Measurements from ENCODE around the gene AADAT. TPM values are rescaled to one million over a fixed set of nuclear protein-coding genes. Genes with fewer than 3 reads are reported as not detected.
"Not testable (repeated sequence)": the region's sequence is repeated elsewhere in the genome, so short reads cannot be mapped to it uniquely, and the experiment has no call there.

Gene AADAT
- total RNA-seq, 2 experiments from 2014 or later = not detected

DNA sequence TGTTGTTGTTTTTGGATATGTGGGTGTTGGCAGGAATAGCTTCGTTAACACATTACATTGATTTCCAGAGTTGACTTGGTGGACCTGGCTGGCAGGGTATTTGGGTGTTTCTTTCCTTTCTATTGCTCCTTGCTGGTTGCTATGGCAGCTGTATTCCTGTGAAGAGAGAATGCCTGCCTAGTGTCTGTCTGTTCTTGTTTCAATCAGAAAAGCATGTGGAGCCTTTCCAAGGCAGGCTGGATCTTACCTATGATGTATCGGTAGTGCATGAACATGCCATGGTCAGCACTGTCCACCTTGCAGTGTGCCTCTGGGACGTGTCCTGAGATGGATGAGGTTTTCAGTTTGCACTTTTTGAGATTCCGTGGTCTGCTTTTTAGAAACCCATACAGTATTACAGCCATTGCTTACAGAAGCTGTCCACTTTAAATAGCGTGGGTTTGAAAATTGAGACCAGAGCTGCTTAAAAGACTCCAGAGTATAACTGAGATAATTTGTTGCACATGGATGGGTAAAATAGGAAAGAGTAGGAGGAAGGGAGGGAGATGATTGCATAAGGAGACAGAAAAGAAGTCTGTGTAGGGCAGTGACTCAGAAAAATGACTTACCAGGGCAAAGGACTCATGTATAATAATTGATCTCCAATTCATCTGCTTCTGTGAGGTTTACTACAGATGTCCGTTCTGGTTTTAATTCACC is 20.0 kb upstream of the AADAT start:
- Mint-ChIP-seq H3K9me3 (ENCODE audit: low read depth) (no peaks in the 10 kb centered on the region), H3K36me3 (no peaks in the 10 kb centered on the region), H3K27ac (no peak overlapping the region), H3K4me1 (no peaks in the 10 kb centered on the region), H3K27me3 (peaks cover 18% of the 10 kb centered on the region), H3K4me3 (no peak overlapping the region)
- ATAC-seq (no peak), DNase-seq (no peak)
- CTCF ChIA-PET = no interaction called here

DNA sequence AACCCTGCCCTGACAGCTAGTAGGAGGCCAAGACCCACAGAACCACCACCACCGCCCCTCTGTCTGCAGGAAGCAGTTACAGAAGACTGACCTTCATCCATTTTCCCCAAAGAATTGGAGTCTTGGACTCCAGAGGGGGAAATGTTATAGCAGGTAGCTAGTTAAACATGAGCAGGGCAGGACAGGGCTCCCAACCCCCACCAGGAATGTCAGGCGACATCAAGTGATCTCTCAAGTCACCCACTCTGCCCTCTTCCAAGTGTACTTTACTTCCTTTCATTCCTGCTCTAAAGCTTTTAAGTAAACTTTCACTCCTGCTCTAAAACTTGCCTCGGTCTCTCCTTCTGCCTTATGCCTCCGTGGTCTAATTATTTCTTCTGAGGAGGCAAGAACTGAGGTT is 17.1 kb upstream of the AADAT start:
- Mint-ChIP-seq H3K27ac (no peak overlapping the region), H3K4me3 (no peak overlapping the region), H3K4me1 (no peaks in the 10 kb centered on the region), H3K27me3 (peaks cover 12% of the 10 kb centered on the region), H3K9me3 (ENCODE audit: low read depth) (no peaks in the 10 kb centered on the region), H3K36me3 (no peaks in the 10 kb centered on the region)
- CTCF ChIA-PET = no interaction called here
- ATAC-seq (no peak), DNase-seq (no peak)

DNA sequence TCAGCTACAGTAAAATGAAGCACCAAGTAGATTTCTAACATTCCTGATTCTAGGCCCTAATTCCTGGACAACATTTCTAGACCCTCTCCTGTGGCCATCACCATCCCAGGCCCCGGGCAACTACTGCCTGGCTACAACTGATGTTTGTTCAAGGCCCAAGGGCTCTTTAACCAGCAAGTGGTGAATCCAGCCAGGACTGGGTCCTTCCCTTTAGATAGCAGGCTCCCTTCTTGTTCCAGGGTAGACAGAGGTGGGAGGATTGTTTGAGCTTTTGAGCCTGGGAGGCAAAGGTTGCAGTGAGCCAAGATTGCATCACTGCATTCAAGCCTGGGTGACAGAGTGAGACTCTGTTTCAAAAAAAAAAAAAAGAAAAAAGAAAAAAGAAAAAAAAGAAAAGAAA is 12.7 kb upstream of the AADAT start:
- no peak for ATAC-seq
- H3K9me3 Mint-ChIP-seq (ENCODE audit: low read depth) = no peaks in the 10 kb centered on the region
- CTCF ChIA-PET = no interaction called here
- no peaks in the 10 kb centered on the region for H3K36me3 Mint-ChIP-seq
- H3K4me3 Mint-ChIP-seq = no peak overlapping the region
- DNase-seq = no peak
- no peaks in the 10 kb centered on the region for H3K4me1 Mint-ChIP-seq
- H3K27me3 Mint-ChIP-seq = peaks cover 10% of the 10 kb centered on the region
- no peak overlapping the region for H3K27ac Mint-ChIP-seq

DNA sequence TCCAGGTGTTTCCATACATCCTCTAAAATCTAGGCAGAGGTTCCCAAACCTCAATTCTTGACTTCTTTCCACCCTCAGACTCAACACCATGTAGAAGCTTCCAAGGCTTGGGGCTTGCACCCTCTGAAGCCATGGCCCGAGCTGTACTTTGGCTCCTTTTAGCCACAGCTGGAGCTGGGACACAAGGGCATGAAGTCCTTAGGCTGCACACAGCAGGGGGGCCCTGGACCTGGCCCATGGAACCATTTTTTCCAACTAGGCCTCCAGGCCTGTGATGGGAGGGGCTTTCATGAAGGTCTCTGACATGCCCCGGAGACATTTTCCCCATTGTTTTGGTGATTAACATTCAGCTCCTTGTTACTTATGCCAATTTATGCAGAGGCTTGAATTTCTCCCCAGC is 8.4 kb upstream of the AADAT start:
- CTCF ChIA-PET; H3K4me3 Mint-ChIP-seq; H3K27me3 Mint-ChIP-seq; DNase-seq; H3K4me1 Mint-ChIP-seq; H3K9me3 Mint-ChIP-seq (ENCODE audit: low read depth); H3K27ac Mint-ChIP-seq; ATAC-seq; H3K36me3 Mint-ChIP-seq: not testable (repeated sequence)

DNA sequence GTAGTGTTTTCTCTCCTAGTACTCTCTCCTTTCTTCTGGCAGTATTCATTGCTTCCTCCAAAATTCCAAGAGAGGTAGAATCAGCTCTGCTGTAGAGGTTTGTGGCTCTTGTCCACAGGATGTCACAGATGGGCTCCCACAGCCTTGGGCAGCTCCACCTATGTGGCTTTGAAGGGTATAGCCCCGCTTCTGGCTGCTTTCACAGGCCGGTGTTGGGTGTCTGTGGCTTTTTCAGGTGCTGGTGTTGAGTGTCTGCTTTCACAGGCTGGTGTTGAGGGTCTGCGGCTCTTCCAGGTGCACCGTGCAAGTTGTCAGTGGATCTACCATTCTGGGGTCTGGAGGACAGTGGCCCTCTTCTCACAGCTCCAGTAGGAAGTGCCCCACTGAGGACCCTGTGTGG is 7.9 kb upstream of the AADAT start:
- CTCF ChIA-PET = no interaction called here
- no peak for DNase-seq

DNA sequence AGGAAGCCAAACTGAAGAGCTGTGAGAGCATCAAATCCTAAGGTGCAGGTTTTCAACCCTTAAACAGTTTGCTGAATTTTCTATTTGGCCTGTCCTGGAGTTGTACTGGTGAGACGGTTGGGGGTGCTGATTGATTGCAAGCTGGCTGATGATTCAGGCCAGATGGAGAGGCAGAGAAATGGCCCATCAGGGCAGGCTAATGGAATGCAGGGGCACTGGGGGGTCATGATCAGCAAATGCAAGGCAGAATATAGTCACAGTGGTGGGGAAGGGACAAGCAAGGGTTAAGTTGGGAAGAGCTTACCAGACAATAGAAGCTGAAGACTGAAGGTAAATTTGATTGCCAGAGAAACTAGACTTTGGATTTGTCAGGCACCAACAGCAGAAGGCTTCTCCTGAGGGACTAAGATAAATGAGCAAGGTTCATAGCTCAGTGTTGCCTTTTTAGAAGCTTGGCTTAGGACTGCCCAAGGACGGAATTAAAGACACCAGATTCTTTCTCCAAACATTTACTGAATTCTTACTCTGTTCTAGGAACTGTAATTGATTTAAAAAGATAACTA is 4.3 kb upstream of the AADAT start:
- Mint-ChIP-seq H3K27ac (no peak overlapping the region), H3K4me1 (peaks cover 9% of the 10 kb centered on the region), H3K27me3 (peaks cover 27% of the 10 kb centered on the region), H3K9me3 (ENCODE audit: low read depth) (no peaks in the 10 kb centered on the region), H3K36me3 (peaks cover 1% of the 10 kb centered on the region), H3K4me3 (no peak overlapping the region)
- DNase-seq (no peak), ATAC-seq (no peak)
- CTCF ChIA-PET = no interaction called here

More for the DNA sequence above, 7.9 kb upstream of the AADAT start:
- Mint-ChIP-seq H3K4me3 (no peak overlapping the region), H3K27ac (no peak overlapping the region), H3K27me3 (peaks cover 10% of the 10 kb centered on the region), H3K36me3 (no peaks in the 10 kb centered on the region), H3K4me1 (no peaks in the 10 kb centered on the region), H3K9me3 (ENCODE audit: low read depth) (no peaks in the 10 kb centered on the region)
- no peak for ATAC-seq

DNA sequence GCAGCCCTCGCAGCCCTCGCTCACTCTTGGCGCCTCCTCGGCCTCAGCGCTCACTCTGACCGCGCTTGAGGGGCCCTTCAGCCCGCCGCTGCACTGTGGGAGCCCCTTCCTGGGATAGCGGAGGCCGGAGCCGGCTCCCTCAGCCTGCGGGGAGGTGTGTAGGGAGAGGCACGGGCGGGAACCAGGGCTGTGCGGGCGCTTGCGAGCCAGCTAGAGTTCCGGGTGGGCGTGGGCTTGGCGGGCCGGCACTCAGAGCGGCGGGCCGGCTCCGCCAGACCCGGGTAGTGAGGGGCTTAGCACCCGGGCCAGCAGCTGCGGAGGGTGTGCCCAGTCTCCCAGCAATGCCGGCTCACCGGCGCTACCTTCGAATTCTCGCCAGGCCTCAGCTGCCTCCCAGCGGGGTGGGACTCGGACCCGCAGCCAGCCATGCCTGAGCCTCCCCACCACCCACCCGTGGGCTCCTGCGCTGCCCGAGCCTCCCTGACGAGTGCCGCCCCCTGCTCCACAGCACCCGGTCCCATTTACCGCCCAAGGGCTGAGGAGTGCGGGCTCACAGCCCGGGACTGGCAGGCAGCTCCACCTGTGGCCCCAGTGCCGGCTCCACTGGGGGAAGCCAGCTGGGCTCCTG is 1.4 kb upstream of the AADAT start:
- Mint-ChIP-seq H3K4me1 (peaks cover 9% of the 10 kb centered on the region), H3K27ac (no peak overlapping the region), H3K9me3 (ENCODE audit: low read depth) (no peaks in the 10 kb centered on the region), H3K27me3 (peaks cover 37% of the 10 kb centered on the region), H3K36me3 (peaks cover 1% of the 10 kb centered on the region), H3K4me3 (no peak overlapping the region)
- DNase-seq = no peak
- CTCF ChIA-PET = no interaction called here
- no peak for ATAC-seq

DNA sequence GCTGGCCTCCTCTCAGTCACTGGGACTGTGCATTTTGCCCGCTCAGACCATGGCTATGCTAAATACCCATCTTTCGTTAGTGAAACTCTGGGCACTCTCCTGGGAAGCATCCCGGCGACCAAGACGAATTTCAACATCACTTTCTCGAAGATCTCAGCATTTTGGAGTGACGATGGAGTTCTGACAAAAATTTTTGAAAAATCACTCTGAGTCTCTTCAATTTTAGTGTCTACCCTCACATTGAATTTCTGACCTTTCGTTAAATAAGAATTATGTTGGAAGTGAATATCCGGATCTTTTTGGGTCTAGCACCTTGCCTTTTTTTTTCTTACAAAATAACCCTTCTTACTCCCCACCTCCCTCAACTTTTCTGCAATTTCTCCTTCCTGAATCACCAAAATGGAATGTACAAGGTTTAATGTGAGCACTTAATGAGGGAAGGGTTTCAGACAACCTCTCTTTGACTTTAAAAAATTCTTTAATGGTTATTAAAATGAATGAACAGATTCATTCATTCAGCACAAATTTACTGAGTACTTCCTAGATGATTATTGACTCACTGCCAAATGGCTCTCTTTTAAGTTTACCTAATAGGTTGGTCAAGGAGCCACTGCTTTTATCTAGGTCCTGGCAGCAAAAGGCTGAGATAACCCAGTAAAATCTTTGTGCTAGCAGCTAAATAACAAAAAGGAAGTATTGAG is 746 bp upstream of the AADAT start:
- H3K4me3 Mint-ChIP-seq = peak overlapping the region; percentile 38
- H3K9me3 Mint-ChIP-seq (ENCODE audit: low read depth) = no peaks in the 10 kb centered on the region
- H3K4me1 Mint-ChIP-seq = peaks cover 9% of the 10 kb centered on the region
- H3K27ac Mint-ChIP-seq = no peak overlapping the region
- no peak for DNase-seq
- peaks cover 1% of the 10 kb centered on the region for H3K36me3 Mint-ChIP-seq
- ATAC-seq = no peak
- CTCF ChIA-PET = no interaction called here
- peaks cover 37% of the 10 kb centered on the region for H3K27me3 Mint-ChIP-seq

DNA sequence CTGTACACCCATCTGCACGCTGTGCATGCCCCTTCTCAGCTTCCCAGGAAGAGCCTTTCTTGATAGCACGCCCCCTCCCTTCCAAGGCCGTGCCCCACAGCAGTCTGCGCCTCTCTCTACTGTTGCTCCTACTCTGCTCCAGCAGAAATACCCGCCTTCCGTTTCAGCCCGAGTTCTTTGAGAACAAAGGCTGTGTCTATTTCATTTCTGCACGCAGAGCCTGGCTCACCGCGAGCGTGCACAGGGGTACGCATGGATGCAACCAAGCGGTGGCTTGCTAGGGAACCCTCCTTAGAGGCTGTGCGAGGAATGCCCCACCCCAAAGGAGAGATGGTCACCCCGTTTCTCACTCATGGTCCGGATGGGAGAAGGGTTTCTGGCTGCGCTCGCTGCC is 485 bp downstream of the AADAT start:
- Mint-ChIP-seq H3K9me3 (ENCODE audit: low read depth) (no peaks in the 10 kb centered on the region), H3K4me3 (peak overlapping the region; percentile 56), H3K36me3 (peaks cover 1% of the 10 kb centered on the region), H3K27me3 (peaks cover 43% of the 10 kb centered on the region), H3K4me1 (peaks cover 9% of the 10 kb centered on the region), H3K27ac (no peak overlapping the region)
- no peak for ATAC-seq
- CTCF ChIA-PET = no interaction called here
- no peak for DNase-seq

DNA sequence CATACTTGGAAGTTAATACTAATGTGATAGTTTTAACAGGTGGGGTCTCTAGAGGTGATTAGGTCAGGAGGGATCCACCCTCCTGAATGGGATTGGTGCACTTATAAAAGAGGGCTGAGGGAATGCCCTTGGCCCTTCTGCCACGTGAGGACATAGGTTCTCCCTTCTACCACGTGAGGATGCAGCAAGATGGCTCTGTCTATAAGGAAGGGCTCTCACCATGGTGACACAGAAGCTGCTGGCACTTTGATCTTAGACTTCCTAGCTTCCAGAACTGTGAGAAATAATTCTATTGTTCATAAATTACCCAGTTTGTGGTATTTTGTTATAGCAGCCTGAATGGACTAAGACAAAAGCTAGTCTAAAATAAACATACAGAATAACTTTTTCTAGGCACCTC is 1.0 kb downstream of the AADAT start:
- Mint-ChIP-seq H3K36me3 (peaks cover 1% of the 10 kb centered on the region), H3K27me3 (peaks cover 39% of the 10 kb centered on the region), H3K9me3 (ENCODE audit: low read depth) (no peaks in the 10 kb centered on the region), H3K27ac (no peak overlapping the region), H3K4me1 (peaks cover 9% of the 10 kb centered on the region), H3K4me3 (no peak overlapping the region)
- DNase-seq (no peak), ATAC-seq (no peak)
- CTCF ChIA-PET = no interaction called here

DNA sequence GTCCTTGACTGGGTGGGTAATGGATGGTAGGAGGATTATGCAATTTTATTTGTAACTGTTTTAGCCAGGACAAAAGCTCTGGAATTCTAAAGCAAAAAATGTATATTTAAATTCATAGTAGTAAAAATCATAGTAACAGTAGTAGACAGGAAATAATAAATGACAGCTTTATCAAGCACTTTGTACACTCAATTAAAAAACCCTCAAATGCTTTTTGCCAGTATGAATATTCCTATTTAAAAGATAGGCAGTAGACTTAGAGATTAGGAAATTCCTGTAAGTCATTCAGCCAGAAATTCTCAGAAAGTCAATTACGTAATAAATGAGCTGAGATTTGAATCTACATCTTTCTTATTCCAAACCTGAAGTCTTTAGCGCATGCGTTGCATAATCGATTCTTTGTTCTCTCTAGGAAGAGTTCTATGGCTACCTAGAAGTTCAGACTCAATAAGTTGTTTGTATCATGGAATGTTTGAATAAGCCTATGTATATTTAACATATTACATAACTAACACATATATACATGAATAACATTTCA is 2.5 kb downstream of the AADAT start:
- Mint-ChIP-seq H3K4me1 (peaks cover 9% of the 10 kb centered on the region), H3K9me3 (ENCODE audit: low read depth) (no peaks in the 10 kb centered on the region), H3K27ac (no peak overlapping the region), H3K36me3 (peaks cover 1% of the 10 kb centered on the region), H3K27me3 (peaks cover 45% of the 10 kb centered on the region), H3K4me3 (no peak overlapping the region)
- CTCF ChIA-PET = no interaction called here
- ATAC-seq (no peak), DNase-seq (no peak)

DNA sequence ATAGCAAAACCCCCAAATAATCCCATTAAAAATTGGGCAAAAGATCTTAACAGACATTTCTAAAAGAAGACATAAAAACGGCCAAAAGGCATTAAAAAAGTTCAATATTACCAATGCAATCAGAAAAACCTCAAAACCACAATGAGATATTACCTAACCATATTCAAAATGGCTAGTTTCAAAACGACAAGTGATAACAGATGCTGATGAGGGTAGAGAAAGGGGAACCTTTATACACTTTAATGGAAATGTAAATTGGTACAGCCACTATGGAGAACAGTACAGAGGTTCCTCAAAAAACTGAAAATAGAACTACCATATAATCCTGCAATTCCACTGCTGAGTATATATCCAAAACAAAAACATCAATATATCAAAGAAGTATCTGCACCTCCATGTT is 6.2 kb downstream of the AADAT start:
- Mint-ChIP-seq H3K27me3 (peaks cover 36% of the 10 kb centered on the region), H3K4me3 (no peak overlapping the region), H3K9me3 (ENCODE audit: low read depth) (no peaks in the 10 kb centered on the region), H3K36me3 (no peaks in the 10 kb centered on the region), H3K4me1 (no peaks in the 10 kb centered on the region), H3K27ac (no peak overlapping the region)
- no peak for DNase-seq
- ATAC-seq = no peak
- CTCF ChIA-PET = no interaction called here

DNA sequence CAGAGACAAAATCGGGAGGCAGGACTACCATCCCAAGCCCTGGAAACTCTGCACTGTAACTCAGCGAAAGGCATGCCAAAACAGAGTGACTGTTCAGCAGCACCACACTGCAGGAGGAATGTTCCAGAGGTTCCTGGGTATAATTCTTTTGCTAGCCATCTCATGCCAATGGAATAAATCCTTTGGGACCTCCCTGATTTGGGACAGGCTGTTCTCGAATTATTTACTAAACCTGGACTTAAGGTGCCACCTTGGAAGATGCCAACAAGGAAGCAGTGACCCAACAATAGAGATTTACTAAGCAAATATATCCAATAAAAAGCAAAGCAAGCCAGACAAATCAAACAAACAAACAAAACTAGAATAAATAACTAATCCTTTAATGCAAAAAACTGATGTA is 9.3 kb downstream of the AADAT start:
- Mint-ChIP-seq H3K9me3 (ENCODE audit: low read depth) (no peaks in the 10 kb centered on the region), H3K4me3 (no peak overlapping the region), H3K27me3 (peaks cover 25% of the 10 kb centered on the region), H3K36me3 (no peaks in the 10 kb centered on the region), H3K4me1 (no peaks in the 10 kb centered on the region), H3K27ac (no peak overlapping the region)
- ATAC-seq = no peak
- no peak for DNase-seq
- CTCF ChIA-PET = no interaction called here

DNA sequence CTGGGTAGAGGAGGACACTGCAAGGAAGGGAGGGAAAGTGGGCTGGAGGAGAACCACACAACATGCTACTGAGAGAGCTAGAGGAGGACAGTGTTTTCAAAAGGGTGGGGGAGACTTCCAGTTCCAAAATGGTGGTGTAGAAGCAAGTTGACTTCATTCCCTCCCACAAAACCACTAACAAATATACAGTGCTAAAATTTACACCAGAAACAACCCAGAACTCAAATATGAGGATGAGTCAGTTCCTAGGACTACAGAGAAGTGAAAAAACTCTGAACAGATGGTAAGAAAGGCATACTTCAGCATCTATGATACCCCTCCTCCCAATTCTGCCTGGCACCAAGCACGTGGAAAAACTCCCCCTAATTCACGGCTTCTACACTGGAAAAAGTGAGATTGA is 9.8 kb downstream of the AADAT start:
- no peak overlapping the region for H3K27ac Mint-ChIP-seq
- no peak for ATAC-seq
- no peak overlapping the region for H3K4me3 Mint-ChIP-seq
- CTCF ChIA-PET = no interaction called here
- H3K9me3 Mint-ChIP-seq (ENCODE audit: low read depth) = no peaks in the 10 kb centered on the region
- H3K4me1 Mint-ChIP-seq = no peaks in the 10 kb centered on the region
- DNase-seq = no peak
- peaks cover 23% of the 10 kb centered on the region for H3K27me3 Mint-ChIP-seq
- no peaks in the 10 kb centered on the region for H3K36me3 Mint-ChIP-seq

All from activated CD8-positive, alpha-beta memory T cell treated with anti-CD3 and anti-CD28 coated beads, Interleukin-2, amount 10 ng/mL, durations not matched to agents 7 days and 5 days (primary cell).